ENCODE data around the gene MAMDC4. TPM values are rescaled to one million over a fixed set of nuclear protein-coding genes. Genes with fewer than 3 reads are reported as not detected.

Gene MAMDC4
- total and polyA plus RNA-seq, 2 of the 13 experiments (the other 11 are each of a cell fraction or from before 2014, with no cell fraction given): 6.0 to 6.8 TPM

DNA sequence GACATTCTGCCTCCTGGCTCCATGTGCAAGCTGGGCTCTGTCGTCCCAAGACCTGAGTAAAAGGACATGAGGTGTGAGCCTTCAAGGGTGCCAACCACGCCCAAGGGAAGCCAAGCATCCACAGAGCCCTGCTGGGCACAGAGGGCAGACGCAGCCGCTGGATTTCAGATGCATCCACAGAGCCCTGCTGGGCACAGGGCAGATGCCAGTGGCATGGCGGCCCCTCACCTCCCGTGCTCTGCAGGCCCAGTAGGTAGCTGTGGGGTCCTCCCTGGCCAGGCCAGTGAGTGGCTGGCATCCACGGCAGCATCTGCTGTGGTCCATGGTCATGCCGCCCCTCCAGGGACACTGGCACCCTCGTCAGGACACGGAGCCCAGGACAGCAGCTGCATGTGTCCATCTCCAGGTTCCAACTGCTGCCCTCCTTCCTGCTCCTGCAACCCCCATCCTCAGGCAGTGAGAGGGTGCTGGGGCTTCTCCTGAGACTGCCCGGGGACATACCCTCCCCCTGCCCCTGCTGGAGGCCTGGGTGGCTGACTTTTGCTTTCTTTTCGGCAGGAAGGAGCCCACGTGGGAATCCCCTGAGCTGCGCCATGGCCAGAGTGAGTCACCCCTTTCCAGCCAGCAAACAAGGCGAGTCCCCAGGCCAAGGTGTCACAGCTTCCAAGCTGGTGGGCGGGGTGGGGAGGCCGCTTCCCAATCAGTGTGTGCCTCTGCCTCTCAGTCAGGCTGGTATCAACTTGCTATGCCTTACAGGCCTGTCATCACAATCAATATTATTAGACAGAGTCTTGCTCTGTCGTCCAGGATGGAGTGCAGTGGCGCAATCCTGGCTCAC, 30.2 kb downstream of the MAMDC4 start (continued):
- TF ChIP-seq, protein P1, sequence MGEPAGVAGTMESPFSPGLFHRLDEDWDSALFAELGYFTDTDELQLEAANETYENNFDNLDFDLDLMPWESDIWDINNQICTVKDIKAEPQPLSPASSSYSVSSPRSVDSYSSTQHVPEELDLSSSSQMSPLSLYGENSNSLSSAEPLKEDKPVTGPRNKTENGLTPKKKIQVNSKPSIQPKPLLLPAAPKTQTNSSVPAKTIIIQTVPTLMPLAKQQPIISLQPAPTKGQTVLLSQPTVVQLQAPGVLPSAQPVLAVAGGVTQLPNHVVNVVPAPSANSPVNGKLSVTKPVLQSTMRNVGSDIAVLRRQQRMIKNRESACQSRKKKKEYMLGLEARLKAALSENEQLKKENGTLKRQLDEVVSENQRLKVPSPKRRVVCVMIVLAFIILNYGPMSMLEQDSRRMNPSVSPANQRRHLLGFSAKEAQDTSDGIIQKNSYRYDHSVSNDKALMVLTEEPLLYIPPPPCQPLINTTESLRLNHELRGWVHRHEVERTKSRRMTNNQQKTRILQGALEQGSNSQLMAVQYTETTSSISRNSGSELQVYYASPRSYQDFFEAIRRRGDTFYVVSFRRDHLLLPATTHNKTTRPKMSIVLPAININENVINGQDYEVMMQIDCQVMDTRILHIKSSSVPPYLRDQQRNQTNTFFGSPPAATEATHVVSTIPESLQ (CRISPR knock-in tag; conservative IDR thresholded peaks at IDR 0.05): no peak
- TF ChIP-seq, protein P2, sequence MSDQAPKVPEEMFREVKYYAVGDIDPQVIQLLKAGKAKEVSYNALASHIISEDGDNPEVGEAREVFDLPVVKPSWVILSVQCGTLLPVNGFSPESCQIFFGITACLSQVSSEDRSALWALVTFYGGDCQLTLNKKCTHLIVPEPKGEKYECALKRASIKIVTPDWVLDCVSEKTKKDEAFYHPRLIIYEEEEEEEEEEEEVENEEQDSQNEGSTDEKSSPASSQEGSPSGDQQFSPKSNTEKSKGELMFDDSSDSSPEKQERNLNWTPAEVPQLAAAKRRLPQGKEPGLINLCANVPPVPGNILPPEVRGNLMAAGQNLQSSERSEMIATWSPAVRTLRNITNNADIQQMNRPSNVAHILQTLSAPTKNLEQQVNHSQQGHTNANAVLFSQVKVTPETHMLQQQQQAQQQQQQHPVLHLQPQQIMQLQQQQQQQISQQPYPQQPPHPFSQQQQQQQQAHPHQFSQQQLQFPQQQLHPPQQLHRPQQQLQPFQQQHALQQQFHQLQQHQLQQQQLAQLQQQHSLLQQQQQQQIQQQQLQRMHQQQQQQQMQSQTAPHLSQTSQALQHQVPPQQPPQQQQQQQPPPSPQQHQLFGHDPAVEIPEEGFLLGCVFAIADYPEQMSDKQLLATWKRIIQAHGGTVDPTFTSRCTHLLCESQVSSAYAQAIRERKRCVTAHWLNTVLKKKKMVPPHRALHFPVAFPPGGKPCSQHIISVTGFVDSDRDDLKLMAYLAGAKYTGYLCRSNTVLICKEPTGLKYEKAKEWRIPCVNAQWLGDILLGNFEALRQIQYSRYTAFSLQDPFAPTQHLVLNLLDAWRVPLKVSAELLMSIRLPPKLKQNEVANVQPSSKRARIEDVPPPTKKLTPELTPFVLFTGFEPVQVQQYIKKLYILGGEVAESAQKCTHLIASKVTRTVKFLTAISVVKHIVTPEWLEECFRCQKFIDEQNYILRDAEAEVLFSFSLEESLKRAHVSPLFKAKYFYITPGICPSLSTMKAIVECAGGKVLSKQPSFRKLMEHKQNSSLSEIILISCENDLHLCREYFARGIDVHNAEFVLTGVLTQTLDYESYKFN (CRISPR knock-in tag; conservative IDR thresholded peaks at IDR 0.05): peak; percentile 86
- TF ChIP-seq ZNF33A (CRISPR knock-in tag; IDR thresholded peaks at IDR 0.05; ENCODE audit: borderline replicate concordance) (no peak), ATRX (CRISPR knock-in tag; IDR thresholded peaks at IDR 0.05; ENCODE audit: borderline replicate concordance) (no peak), NFYB (CRISPR knock-in tag; IDR thresholded peaks at IDR 0.05) (peak; percentile 65), ZNF878 (CRISPR knock-in tag; IDR thresholded peaks at IDR 0.05) (no peak), ZNF333 (CRISPR knock-in tag; IDR thresholded peaks at IDR 0.05; ENCODE audit: borderline replicate concordance) (no peak), ZNF547 (CRISPR knock-in tag; IDR thresholded peaks at IDR 0.05) (peak; percentile 42; the same call in 1 of the 2 replicates), ZNF569 (CRISPR knock-in tag; IDR thresholded peaks at IDR 0.05; ENCODE audit: borderline replicate concordance) (no peak), HNRNPLL (IDR thresholded peaks at IDR 0.05; ENCODE audit: low read depth, low read length, poor library complexity, severe bottlenecking) (peak; percentile 51), FLYWCH1 (CRISPR knock-in tag; IDR thresholded peaks at IDR 0.05) (no peak), JUNB (CRISPR knock-in tag; IDR thresholded peaks at IDR 0.05; ENCODE audit: borderline replicate concordance) (peak; percentile 73; the same call in 1 of the 2 replicates), FOXC1 (CRISPR knock-in tag; IDR thresholded peaks at IDR 0.05; ENCODE audit: borderline replicate concordance) (0 out of 2 replicates have a peak, but pooled peaks have one; percentile 4), FOXJ3 (CRISPR knock-in tag; IDR thresholded peaks at IDR 0.05; ENCODE audit: borderline replicate concordance) (no peak), JDP2 (CRISPR knock-in tag; IDR thresholded peaks at IDR 0.05; ENCODE audit: borderline replicate concordance) (no peak), EEA1 (CRISPR knock-in tag; IDR thresholded peaks at IDR 0.05; ENCODE audit: borderline replicate concordance) (no peak), ZNF260 (CRISPR knock-in tag; IDR thresholded peaks at IDR 0.05; ENCODE audit: borderline replicate concordance, low read depth) (no peak)
- TF ChIP-seq, protein P3, sequence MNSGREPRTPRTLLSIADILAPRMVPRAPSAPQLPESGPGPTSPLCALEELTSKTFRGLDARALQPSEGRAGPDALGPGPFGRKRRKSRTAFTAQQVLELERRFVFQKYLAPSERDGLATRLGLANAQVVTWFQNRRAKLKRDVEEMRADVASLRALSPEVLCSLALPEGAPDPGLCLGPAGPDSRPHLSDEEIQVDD (CRISPR knock-in tag; IDR thresholded peaks at IDR 0.05; ENCODE audit: borderline replicate concordance): no peak
- TF ChIP-seq, protein P4, sequence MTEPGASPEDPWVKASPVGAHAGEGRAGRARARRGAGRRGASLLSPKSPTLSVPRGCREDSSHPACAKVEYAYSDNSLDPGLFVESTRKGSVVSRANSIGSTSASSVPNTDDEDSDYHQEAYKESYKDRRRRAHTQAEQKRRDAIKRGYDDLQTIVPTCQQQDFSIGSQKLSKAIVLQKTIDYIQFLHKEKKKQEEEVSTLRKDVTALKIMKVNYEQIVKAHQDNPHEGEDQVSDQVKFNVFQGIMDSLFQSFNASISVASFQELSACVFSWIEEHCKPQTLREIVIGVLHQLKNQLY (CRISPR knock-in tag; IDR thresholded peaks at IDR 0.05): peak; percentile 81
- TF ChIP-seq, protein P5, sequence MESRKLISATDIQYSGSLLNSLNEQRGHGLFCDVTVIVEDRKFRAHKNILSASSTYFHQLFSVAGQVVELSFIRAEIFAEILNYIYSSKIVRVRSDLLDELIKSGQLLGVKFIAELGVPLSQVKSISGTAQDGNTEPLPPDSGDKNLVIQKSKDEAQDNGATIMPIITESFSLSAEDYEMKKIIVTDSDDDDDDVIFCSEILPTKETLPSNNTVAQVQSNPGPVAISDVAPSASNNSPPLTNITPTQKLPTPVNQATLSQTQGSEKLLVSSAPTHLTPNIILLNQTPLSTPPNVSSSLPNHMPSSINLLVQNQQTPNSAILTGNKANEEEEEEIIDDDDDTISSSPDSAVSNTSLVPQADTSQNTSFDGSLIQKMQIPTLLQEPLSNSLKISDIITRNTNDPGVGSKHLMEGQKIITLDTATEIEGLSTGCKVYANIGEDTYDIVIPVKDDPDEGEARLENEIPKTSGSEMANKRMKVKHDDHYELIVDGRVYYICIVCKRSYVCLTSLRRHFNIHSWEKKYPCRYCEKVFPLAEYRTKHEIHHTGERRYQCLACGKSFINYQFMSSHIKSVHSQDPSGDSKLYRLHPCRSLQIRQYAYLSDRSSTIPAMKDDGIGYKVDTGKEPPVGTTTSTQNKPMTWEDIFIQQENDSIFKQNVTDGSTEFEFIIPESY (CRISPR knock-in tag; IDR thresholded peaks at IDR 0.05): peak; percentile 29; the same call in 1 of the 2 replicates
